HG03064 (cell line): ENCODE data around the gene RBL1.
"Not testable (repeated sequence)": the region's sequence is repeated elsewhere in the genome, so short reads cannot be mapped to it uniquely, and the experiment has no call there.

Experiments used
- ATAC-seq: cut with Tn5 transposase; IDR thresholded peaks from one replicate; pipeline ENCODE4 v1.9.1; 2021; ENCODE audit warnings: low read depth; ENCODE audit not compliant: unreplicated experiment

RBL1 gene

GRCh38 chr20:37075932-37076685, 19.7 kb downstream of the RBL1 start:
- ATAC-seq: no peak

DNA sequence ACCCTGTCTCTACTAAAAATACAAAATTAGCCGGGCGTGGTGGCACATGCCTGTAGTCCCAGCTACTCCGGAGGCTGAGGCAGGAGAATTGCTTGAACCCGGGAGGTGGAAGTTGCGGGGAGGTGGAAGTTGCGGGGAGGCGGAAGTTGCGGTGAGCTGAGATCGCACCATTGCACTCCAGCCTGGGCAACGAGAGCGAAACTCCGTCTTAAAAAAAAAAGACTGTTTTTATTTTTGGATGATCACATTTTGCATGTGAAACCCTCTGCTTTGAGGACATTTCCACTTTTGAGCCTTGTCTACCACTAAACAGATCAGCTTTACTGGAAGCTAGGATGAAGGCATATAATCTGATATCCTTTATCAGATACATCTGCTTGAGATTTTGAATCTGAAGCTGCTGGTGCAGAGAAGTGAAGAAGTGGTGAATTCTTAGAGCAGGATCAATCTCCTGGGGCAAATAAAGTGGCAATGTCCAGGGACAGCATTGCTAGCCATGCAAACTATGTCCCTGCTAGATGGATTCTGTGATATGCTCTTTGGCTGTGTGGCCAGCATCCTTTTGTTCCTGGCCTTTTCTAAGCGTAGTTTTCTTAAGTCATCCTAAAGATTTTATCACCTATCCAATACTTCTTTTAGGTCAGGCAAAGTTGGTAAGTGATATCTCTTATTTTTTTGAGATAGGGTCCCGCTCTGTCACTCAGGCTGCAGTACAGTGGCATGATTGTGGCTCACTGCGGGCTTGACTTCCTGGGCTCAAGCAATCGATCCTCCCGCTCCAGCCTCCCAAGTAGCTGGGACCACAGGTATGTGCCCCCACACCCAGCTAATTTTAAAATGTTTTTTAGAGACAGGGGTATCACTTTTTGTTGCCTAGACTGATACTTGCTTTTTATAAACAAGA, 23.3 kb downstream of the RBL1 start:
- ATAC-seq: no peak

- ATAC-seq: no peak
These were observed 24.3 kb downstream of the RBL1 start for GRCh38 chr20:37071481-37071911.

- not testable (repeated sequence) for ATAC-seq
These were observed 26.2 kb downstream of the RBL1 start for GRCh38 chr20:37069563-37069962.

- ATAC-seq: no peak
These were observed 29.6 kb downstream of the RBL1 start for GRCh38 chr20:37066168-37066567.

DNA sequence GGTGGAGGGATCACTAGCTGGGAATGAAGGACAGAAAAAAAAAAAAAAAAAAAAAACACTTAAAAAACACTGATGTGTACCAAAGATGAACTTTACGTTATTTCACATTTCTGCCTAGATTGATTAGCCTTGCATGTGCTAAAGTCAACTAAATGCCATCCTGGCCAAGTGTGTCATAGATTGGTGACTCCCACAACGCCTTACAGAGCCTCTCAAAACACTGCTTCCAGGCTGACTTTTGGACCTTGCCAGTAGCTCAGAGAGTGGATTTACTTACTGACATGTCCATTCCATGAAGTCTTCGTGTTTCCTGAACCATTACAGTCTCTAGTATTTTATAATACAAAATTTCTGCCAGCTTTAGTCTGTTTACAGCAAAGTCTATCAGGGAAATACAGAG, 40.5 kb downstream of the RBL1 start:
- ATAC-seq: no peak

- no peak for ATAC-seq
These were observed 42.4 kb downstream of the RBL1 start for GRCh38 chr20:37053230-37053950.

DNA sequence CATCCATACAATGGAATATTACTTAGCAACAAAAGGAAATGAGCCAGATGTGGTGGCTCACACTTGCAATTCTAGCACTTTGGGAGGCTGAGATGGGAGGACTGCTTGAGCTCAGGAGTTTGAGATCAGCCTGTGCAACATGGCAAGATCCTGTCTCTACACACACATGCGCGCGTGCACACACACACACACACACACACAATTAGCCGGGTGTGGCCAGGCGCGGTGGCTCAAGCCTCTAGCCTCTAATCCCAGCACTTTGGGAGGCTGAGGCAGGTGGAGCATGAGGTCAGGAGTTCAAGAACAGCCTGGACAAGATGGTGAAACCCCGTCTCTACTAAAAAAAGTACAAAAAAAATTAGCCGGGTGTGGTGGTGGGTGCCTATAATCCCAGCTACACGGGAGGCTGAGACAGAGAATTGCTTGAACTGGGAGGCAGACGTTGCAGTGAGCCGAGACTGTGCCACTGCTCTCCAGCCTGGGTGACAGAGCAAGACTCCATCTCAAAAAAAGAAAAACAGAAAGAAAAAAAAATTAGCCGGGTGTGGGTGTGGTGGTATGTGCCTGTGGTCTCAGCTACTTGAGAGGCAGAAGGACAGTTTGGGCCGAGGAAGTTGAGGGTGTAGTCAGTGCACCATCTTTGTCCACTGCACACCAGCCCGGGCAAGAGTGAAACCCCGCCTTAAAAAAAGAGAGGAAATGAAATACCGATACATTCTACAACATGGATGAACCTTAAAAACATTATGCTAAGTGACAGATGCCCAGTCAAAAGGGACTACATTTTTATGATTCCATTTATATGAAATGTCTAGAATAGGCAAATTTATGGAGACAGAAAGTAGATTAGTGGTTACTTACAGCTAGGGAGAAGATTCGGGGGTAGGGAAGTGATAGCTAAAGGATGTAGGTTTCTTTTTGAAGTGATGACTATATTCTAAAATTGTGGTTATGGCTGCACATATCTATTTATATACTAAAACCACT, 52.5 kb downstream of the RBL1 start:
- peak; percentile 50 for ATAC-seq

DNA sequence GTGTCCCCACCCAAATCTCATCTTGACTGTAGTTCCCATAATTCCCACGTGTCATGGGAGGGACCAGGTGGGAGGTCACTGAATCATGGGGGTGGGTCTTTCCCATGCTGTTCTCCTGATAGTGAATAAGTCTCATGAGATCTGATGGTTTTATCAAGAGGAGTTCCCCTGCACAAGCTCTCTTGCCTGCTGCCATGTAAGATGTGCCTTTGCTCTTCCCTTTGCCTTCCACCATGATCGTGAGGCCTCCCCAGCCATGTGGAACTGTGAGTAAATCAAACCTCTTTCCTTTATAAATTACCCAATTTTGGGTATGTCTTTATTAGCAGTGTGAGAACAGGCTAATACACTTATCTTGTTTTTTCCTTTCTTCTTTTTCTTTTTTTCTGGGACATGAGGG, 56.4 kb downstream of the RBL1 start:
- ATAC-seq: not testable (repeated sequence)

DNA sequence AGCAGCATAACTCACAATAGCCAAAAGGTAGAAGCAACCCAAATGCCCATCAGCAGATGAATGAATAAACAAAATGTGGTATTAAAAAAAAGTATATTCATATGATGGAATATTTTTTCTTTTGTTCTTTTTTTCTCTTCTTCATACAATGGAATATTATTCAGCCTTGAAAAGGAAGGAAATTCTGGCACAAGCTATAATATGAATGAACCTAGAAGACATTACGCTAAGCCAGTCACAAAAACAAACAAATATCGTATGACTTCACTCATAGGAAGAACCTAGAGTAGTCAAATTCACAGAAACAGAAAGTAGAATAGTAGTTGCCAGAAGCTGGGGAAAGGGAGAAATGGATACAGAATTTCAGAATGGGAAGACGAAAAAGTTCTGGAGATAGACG, 63.7 kb downstream of the RBL1 start:
- ATAC-seq: no peak

DNA sequence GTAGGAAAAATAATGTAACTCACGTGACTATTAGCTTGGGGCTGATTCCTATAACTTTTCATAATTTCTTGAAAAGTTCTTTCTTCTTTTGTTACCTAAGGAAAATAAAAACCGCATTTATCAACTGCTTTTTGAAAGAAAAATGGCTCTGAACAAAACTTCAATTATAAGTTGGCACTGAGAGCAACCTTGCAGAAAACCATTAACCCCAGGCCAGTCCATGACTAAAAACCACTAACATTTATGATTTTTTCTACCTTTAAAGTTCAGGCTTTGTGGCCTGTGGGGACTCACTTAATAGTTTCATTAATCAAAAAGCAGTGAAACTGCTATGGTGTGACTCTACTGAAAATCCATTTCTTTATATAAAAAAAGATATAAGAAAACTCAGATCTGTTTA, 75.2 kb downstream of the RBL1 start:
- no peak for ATAC-seq

- ATAC-seq: not testable (repeated sequence)
These were observed 83.2 kb downstream of the RBL1 start for GRCh38 chr20:37012631-37013030.

- ATAC-seq: not testable (repeated sequence)
These were observed 83.9 kb downstream of the RBL1 start for GRCh38 chr20:37011858-37012257.

DNA sequence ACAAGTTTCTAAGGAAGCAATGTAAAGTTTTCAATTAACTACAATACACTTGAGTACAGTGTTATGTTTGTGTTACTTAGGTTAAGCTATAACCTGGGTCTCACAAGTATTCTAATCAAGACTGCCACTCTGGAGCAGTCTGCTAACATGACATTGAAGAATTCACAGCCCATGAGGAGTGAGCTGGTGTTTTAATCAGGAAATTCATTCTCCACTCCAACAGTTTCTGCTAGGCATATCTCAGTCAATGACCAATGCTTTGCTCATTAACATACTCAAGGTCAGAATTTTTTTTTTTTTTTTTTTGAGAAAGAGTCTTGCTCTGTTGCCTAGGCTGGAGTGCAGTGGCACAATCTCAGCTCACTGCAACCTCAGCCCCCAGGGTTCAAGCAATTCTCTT, 84.7 kb downstream of the RBL1 start:
- no peak for ATAC-seq

DNA sequence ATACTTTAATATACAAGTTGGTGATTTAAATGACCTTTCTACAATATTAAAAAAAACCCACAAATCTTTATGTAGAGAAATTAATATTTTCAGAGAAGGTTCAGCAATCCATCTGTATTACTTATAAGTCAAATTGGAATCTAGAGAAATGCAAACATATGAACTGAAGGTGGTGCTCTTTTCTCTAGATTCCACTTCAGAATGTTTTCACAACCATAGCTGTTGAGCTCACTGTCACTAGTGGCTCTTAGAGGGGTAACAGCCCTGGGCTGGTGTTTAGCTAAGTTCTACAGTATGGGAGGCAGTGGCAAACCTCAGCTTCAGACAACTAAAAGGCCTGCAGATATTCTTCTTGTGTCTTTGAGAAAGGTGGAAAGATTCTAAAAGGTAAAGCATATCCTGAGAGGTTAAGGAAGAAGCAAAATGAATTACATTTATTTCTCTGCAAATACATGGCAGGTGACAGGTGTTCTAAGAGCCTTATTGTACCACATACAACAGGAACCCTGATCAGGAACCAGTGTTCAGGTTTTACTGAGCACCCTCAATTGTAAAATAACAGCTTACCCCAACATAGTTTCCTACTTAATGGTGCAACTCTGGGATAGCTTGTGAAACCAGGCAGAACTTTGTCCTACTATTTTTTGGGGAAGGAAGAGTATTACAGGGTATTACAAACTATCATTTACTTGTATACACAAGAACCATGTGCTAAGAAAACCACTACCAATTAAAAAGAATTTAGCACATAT, 87.7 kb downstream of the RBL1 start:
- ATAC-seq: no peak

- not testable (repeated sequence) for ATAC-seq
These were observed 90.5 kb downstream of the RBL1 start for GRCh38 chr20:37005062-37005942.

GRCh38 chr20:37001634-37002033, 94.2 kb downstream of the RBL1 start:
- not testable (repeated sequence) for ATAC-seq

GRCh38 chr20:37000171-37000570, 95.6 kb downstream of the RBL1 start:
- not testable (repeated sequence) for ATAC-seq
